Measurements from ENCODE around the gene DHX8. TPM values are rescaled to one million over a fixed set of nuclear protein-coding genes. Genes with fewer than 3 reads are reported as not detected.

Gene DHX8
- total RNA-seq, 1 experiment from 2014 or later = 53.5 TPM

GRCh38 chr17:43556292-43556691 lies 72.5 kb downstream of the DHX8 start:
- ChIA-PET POLR2A (no interaction called here), RAD21 (ENCODE audit: low non-redundant PET in 1 of 2, low total read pairs in 2 of 2, uncharacterized antibody in 2 of 2, unreplicated experiment in 2 of 2) (no interaction called here), CTCF (interaction anchor here (1.0 kb wide), 1 partner anchor 117 kb away, joined by 4 read pairs; no protein-coding TSS in a partner anchor)
- ATAC-seq (peak; percentile 93), DNase-seq (ENCODE audit: low read depth, low spot score) (no peak)
- Histone ChIP-seq H3K9me2 (ENCODE audit: insufficient read depth) (no peaks in the 10 kb centered on the region), H3K4me2 (ENCODE audit: low read length) (peak overlapping the region; percentile 55), H3K9me3 (ENCODE audit: control insufficient read depth in 1 of 2, insufficient read depth in 1 of 2, low read depth in 1 of 2, low read length in 2 of 2) (no peaks in the 10 kb centered on the region), H3K27ac (ENCODE audit: low read depth, low read length) (peak overlapping the region; percentile 21), H2AFZ (ENCODE audit: low read depth, low read length, poor library complexity, severe bottlenecking) (peak overlapping the region; percentile 3), H4K20me1 (ENCODE audit: insufficient read depth) (no peaks in the 10 kb centered on the region), H3K4me3 (replicated peaks in 1 of 2; ENCODE audit: low read depth in 1 of 2, low read length in 2 of 2) (no peak overlapping the region), H3K79me2 (ENCODE audit: insufficient read depth, low read length) (no peaks in the 10 kb centered on the region), H3K9ac (ENCODE audit: low read length) (no peak overlapping the region), H3K27me3 (ENCODE audit: insufficient read depth, low read length) (no peaks in the 10 kb centered on the region), H3K36me3 (ENCODE audit: control insufficient read depth in 1 of 2, insufficient read depth in 2 of 2, low read length in 2 of 2) (no peaks in the 10 kb centered on the region), H3K4me1 (ENCODE audit: control insufficient read depth in 1 of 2, insufficient read depth in 2 of 2, low read length in 2 of 2) (peaks cover 8 to 16% of the 10 kb centered on the region in 2 experiments)
- TF ChIP-seq YY1 (IDR thresholded peaks at IDR 0.05; ENCODE audit: extremely low read depth, insufficient replicate concordance, low read depth, low read length) = no peak
- TF ChIP-seq RAD21 (IDR thresholded peaks at IDR 0.05; ENCODE audit: low read depth) = no peak
- TF ChIP-seq ATF3 (IDR thresholded peaks at IDR 0.05) = no peak
- TF ChIP-seq SP1 (IDR thresholded peaks at IDR 0.05; ENCODE audit: low read depth) = no peak
- no peak for TF ChIP-seq CBX3 (IDR thresholded peaks at IDR 0.05; ENCODE audit: low read depth)
- TF ChIP-seq ZBTB33 (IDR thresholded peaks at IDR 0.05; ENCODE audit: extremely low read depth, insufficient replicate concordance, low read length) = no peak
- BruUV-seq (replicated peaks) = no TSS peak
- intact Hi-C loops (cut with micrococcal nuclease) = no loop called here

- ChIA-PET POLR2A (no interaction called here), CTCF (no interaction called here), RAD21 (ENCODE audit: low non-redundant PET in 1 of 2, low total read pairs in 2 of 2, uncharacterized antibody in 2 of 2, unreplicated experiment in 2 of 2) (no interaction called here)
- Histone ChIP-seq H3K4me2 (ENCODE audit: low read length) (no peak overlapping the region), H2AFZ (ENCODE audit: low read depth, low read length, poor library complexity, severe bottlenecking) (no peak overlapping the region), H3K36me3 (ENCODE audit: control insufficient read depth in 1 of 2, insufficient read depth in 2 of 2, low read length in 2 of 2) (no peaks in the 10 kb centered on the region), H3K9me2 (ENCODE audit: insufficient read depth) (no peaks in the 10 kb centered on the region), H4K20me1 (ENCODE audit: insufficient read depth) (no peaks in the 10 kb centered on the region), H3K27me3 (ENCODE audit: insufficient read depth, low read length) (no peaks in the 10 kb centered on the region), H3K9ac (ENCODE audit: low read length) (no peak overlapping the region), H3K27ac (ENCODE audit: low read depth, low read length) (no peak overlapping the region), H3K79me2 (ENCODE audit: insufficient read depth, low read length) (no peaks in the 10 kb centered on the region), H3K4me3 (replicated peaks in 1 of 2; ENCODE audit: low read depth in 1 of 2, low read length in 2 of 2) (no peak overlapping the region), H3K9me3 (ENCODE audit: control insufficient read depth in 1 of 2, insufficient read depth in 1 of 2, low read depth in 1 of 2, low read length in 2 of 2) (no peaks in the 10 kb centered on the region), H3K4me1 (ENCODE audit: control insufficient read depth in 1 of 2, insufficient read depth in 2 of 2, low read length in 2 of 2) (peaks cover 8 to 16% of the 10 kb centered on the region in 2 experiments)
- intact Hi-C loops (cut with micrococcal nuclease) = no loop called here
- BruUV-seq (replicated peaks) = no TSS peak
- ATAC-seq (no peak), DNase-seq (ENCODE audit: low read depth, low spot score) (no peak)
- TF ChIP-seq ZFX (IDR thresholded peaks at IDR 0.05) (no peak), JUND (IDR thresholded peaks at IDR 0.05) (no peak), SRF (IDR thresholded peaks at IDR 0.05; ENCODE audit: low read depth) (no peak), SP1 (IDR thresholded peaks at IDR 0.05; ENCODE audit: low read depth) (no peak), CBX3 (IDR thresholded peaks at IDR 0.05; ENCODE audit: low read depth) (no peak), REST (IDR thresholded peaks at IDR 0.05; ENCODE audit: low read depth) (no peak), POLR2AphosphoS5 (IDR thresholded peaks at IDR 0.05; ENCODE audit: low read depth, low read length) (no peak), CTCF (IDR thresholded peaks at IDR 0.05 in 2 of 3, conservative IDR thresholded peaks at IDR 0.05 in 1 of 3; ENCODE audit: borderline replicate concordance in 1 of 3, insufficient read depth in 1 of 3, low read depth in 2 of 3, low read length in 2 of 3) (no peak), ELF1 (IDR thresholded peaks at IDR 0.05; ENCODE audit: borderline replicate concordance, low read depth) (no peak), EGR1 (IDR thresholded peaks at IDR 0.05; ENCODE audit: low read depth) (no peak)
Measured at GRCh38 chr17:43558805-43559160, 75.0 kb downstream of the DHX8 start.

Measured in HCT116 (cell line).